Loucy (cell line): ENCODE data around the gene FZR1.
"Not testable (repeated sequence)": the region's sequence is repeated elsewhere in the genome, so short reads cannot be mapped to it uniquely, and the experiment has no call there.

Experiments
- EZH2phosphoT487 ChIP-seq: fragments of 200-600 bp; IDR thresholded peaks from 2 replicates; pipeline ENCODE4 v1.6.1; 2018; ENCODE audit warnings: antibody characterized with exemption, mild to moderate bottlenecking, moderate library complexity, borderline replicate concordance
- TF ChIP-seq, protein P1 (sequence below): fragments of 200-600 bp; sonication (generic); conservative IDR thresholded peaks from 2 replicates; pipeline ENCODE4 v1.5.1; 2014; ENCODE audit warnings: mild to moderate bottlenecking, antibody characterized with exemption, low read length

DNA sequence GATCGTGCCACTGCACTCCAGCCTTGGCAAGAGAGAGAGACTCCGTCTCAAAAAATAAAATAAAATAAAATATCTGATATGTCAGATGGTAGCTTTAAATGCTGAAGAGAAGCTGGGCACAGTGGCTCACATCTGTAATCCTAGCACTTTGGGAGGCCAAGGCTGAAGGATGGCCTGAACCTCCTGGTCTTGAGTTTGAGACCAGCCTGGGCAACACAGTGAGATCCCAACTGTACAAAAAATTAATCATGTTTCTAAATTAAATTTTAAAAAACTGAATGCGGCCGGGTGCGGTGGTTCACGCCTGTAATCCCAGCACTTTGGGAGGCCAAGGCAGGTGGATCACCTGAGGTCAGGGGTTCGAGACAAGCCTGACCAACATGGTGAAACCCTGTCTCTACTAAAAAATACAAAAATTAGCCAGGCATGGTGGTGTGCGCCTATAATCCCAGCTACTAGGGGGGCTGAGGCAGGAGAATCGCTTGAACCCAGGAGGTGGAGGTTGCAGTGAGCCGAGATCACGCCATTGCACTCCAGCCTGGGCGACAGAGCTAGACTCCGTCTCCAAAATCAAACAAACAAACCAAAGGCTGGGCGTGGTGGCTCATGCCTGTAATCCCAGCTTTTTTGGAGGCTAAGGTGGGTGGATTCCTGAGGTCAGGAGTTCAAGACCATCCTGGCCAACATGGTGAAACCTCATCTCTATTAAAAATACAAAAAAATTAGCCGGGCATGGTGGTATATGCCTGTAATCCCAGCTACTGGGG, 78.1 kb downstream of the FZR1 start:
- TF ChIP-seq, protein P1, sequence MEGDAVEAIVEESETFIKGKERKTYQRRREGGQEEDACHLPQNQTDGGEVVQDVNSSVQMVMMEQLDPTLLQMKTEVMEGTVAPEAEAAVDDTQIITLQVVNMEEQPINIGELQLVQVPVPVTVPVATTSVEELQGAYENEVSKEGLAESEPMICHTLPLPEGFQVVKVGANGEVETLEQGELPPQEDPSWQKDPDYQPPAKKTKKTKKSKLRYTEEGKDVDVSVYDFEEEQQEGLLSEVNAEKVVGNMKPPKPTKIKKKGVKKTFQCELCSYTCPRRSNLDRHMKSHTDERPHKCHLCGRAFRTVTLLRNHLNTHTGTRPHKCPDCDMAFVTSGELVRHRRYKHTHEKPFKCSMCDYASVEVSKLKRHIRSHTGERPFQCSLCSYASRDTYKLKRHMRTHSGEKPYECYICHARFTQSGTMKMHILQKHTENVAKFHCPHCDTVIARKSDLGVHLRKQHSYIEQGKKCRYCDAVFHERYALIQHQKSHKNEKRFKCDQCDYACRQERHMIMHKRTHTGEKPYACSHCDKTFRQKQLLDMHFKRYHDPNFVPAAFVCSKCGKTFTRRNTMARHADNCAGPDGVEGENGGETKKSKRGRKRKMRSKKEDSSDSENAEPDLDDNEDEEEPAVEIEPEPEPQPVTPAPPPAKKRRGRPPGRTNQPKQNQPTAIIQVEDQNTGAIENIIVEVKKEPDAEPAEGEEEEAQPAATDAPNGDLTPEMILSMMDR, result not testable (repeated sequence)
- TF ChIP-seq EZH2phosphoT487, result not testable (repeated sequence)
